CD4-positive, alpha-beta T cell treated with Interleukin-15 for 1 hour (primary cell): ENCODE results near the gene AGBL4.

Source experiments
- DNase-seq: peaks from one replicate; pipeline ENCODE4 v3.0.0-alpha.2; 2020

Gene AGBL4

DNA sequence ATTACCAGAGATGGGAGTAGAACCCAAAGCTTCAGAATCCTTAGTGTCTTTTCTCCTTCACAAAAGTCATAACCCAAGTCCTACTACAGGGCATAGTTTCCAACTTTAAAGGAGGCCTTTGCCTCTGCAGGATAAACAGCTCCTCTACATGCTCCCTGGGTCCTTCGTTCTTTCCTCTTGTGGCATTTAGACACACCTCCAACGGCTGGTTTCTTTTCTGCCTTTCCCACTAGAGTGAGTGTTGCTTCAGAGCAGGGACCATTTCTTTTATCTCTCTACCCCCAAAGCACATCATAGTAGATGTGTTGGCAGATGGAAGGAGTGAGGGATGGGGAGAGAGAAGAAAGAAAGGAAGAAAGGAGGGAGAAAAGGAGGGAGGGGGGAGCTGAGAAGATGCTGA lies 1407.0 kb downstream of the AGBL4 start:
- no peak for DNase-seq

DNA sequence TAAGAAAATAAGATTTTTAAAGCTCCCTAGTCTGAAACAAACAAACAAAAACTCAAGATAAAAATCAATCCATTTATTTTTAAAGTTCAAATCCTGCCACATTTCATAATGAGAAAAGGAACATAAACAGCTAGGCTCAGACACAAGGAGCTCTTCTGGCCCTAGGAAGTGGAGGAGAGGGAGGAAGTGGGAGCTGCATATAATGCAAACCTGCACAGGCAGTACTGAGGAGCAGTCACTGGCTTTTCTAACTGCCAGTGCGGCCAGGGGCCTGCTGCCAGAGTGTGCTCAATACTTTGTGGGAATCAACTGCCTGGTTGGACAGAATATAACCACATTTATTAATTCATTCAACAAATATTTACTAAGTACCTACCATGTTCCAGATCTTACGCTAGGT lies 1411.9 kb downstream of the AGBL4 start:
- DNase-seq = no peak

DNA sequence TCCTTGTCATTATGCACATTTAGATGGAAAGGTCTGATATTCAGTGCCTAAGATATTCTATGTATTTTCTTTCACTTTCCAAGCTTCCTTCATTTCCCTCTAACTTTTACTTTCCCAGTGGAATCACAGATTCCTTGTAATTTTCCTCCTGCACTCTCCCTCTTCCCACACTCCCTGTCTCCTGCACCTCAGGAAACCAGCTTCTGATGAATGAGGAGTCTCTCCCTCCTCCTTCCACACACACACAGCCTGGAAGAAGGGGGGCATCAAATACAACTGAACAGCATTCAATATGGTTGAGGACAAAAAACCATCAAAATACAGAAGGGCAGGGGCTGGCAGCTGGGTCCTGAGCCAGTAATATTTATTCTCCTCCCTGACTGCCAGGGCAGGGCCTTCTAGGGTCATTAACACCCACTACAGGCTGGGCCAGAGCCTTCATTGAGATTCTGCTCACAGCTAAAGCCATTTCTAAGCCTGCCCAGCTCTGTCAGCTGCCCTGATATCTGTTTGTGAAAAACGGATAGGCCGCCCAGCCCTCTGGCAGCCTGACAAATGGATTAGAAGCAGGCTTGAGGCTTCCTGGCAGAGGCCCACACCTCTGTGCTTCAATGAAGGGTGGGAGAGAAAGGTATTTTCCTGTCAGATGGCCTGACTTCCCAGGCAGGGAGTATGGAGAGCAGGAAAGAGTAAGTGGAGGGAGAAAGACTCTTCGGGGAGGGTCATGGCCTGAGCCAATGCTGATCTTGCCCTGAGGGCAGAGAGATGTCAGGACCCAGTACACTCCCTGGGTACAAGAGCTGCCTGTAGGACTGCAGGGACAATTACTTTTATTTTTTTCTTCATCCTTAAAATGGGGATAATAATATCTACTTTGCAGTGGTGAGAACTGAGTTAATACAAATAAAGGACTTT lies 1412.9 kb downstream of the AGBL4 start:
- no peak for DNase-seq

DNA sequence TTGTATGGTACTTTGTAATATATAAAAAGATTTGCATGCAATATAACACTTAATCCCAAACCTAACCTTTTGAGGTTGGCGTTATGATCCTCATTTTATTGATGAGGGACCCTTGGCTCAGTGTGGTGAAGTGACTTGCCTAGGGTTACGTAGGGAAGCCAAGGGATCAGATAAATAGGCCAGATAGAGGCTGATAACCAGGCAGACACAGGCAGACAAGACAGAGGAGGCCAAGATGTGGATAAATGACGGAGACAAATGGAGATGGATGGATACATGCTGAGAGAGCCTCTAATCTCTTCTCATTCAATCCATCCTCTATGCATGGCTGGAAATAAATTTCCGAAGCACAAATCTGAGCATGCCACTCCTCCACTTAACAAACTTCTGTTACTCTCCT lies 1414.9 kb downstream of the AGBL4 start:
- DNase-seq = no peak

DNA sequence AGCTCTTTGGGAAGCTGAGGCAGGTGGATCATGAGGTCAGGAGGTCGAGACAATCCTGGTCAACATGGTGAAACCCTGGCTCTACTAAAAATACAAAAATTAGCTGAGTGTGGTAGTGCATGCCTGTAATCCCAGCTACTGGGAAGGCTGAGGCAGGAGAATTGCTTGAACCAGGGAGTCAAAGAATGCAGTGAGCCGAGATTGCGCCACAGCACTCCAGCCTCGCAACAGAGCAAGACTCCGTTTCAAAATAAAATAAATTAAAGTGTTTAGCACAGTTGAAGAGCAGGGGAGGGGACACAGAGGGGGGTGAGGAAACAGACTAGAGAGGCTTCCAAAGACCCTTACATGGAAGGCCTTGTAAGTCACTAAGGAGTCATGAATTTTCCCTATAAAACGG lies 1420.5 kb downstream of the AGBL4 start:
- DNase-seq = no peak

DNA sequence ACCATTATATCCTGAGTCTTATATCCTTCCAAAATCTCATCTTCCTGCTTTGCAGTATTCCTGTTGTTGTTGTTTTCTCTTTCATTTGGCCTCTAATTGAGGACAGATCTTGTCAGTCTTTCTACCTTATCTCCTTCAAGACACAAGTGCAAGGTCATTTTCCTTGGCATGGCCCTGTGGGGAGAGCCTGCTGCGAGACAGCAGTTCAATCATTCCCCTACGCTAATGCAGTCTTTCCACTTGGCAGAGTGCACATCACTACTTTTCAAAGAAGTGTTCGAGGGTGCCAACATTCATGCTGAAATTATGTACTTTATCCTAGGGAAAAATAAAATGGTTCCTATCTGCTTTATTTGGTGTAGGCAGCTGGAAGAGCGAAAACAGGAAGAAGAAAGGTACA lies 1421.4 kb downstream of the AGBL4 start:
- DNase-seq = no peak

DNA sequence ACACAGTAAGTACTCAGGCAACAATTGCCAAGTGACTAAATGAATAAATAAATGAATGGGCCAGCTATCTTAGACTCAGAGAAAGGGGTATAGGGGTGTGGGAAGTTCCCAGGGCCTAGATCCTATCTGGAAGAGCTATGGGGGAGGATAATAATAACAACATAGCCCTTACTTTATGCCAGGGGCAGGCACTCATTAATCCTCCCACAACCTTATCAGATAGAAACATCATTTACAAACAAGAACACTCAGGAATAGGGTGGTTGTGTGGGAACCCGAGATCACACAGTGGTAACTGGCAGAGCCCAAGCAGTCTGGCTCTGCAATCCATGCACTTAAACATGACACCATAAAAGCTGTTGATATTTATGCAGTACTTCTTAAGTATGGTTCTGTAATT lies 1423.6 kb downstream of the AGBL4 start:
- no peak for DNase-seq

DNA sequence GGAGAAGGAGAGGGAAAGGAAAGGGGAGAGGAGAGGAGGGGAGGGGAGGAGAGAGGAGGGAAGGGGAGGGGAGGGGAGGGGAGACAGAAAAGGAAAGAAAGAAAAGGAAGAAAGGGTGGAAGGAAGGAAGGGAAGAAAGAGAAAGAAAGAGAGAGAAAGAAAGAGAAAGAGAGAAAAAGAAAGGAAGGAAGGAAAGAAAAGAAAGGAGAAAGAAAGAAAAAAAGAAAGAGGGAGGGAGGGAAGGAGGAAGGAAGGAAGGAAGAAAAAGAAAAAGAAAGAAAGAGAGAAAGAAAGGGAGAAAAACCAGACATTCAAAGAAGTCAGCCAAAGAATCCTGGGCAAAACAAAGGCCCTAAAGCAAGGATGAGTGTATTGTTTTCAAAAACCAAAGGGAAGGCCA lies 1426.1 kb downstream of the AGBL4 start:
- DNase-seq = no peak

DNA sequence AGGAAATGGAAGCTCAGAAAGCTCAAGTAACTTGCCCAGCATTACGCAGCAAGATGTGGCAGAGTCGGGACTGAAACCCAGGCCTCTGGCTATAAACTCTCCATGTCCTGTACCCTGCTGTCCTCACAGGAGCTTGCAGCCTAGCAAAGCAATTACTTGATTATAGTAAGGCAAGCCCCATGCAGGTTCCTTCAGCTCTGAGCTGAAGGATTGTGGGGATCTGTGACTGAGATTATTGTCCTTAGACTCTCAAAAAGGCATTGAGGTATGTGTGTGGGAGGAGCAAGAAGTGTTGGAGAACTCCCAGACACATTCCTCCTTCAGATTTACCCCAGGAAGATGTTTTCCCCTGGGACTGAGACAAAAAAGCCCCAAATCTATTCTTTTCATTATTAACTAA lies 1427.7 kb downstream of the AGBL4 start:
- DNase-seq = no peak

DNA sequence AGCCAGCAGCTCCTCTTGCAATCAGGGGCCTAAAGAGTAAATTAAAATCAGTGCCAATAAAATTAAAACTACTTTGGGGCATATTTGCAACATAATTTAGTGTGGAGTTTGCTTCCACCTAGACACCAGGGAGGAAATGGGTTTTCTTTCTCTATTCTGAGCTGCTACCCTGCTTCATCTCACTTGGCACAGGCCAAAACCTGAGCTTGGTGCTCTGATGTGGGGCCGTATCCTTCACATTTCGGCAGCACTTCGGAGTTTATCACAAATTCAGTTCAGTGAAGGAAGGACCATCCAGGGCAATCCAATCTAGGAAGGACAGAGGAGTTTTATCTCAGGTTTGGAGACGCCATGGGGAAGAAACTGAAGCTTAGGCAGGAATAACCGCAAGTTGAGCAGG lies 1428.1 kb downstream of the AGBL4 start:
- no peak for DNase-seq

DNA sequence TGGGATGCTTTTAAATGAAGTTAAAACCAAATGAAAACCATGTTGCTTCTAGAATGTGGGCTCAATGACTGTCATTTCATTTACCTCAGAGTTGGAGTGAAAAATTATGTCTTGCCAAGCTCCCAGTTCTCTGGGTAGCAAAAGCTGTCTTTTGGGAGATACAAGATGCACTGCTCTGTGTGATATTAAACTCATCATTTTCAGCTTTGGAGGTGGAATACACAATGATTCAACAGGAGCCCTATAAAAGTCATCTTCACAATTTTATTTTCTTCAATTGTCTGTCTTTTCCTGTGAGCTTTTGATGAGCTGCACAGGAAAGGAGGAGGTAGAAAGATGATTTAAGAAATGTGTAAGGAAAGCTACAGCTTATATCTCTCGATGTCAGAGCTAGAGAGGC lies 1431.4 kb downstream of the AGBL4 start:
- no peak for DNase-seq

DNA sequence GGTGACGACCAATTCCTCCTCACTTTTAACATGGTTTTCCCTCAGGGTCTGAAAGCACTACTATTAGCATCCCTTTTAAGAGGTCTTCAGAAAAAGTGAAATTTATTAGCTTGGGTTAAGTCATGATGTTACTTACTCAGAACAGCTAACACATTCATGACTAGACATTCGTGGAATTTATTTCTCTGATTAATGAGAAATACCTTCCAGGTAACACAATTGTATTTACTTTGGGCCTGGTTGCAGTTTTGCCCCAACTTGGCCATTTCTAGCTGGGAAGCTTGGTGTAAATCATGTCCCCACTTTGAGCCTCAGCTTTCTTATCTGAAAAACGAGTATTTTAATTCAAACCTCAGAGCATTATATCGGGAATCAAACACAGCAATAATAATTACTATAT lies 1432.6 kb downstream of the AGBL4 start:
- no peak for DNase-seq

DNA sequence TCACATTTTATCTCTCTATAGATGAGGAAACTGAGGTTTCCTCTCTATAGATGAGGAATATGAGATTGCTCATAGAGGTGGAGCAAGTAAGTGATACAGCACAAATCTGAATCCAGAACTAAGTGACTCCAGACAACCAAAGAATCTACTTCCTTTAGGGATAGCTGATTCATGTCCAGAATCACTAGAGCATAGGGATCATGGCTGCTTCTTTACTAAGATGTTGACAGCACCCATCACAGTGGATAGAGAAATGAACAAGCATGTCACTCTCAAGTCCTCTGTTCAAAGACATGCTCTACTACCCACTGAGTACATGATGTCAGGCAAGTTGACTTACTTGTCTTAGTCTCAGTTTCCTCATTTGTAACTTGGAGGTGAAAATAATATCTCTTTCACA lies 1435.7 kb downstream of the AGBL4 start:
- DNase-seq = no peak

DNA sequence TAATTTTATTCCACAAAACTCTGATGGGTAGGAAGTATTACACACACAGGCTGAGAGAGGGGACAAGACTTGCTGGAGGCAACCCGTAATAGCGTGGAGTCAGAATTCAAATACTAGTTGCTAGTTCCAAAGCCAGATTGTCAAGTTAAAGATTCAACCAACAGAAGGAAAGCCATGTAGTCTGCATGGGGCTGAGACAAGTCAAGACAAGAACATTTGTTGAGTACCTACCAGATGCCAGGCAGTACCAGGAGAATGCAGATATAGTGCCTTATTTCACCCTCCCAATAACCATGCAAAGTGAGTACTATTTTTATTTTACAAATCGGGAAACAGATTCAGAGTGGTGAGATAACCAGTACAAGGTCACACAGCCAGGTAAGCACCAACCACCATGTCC lies 1441.3 kb downstream of the AGBL4 start:
- no peak for DNase-seq

DNA sequence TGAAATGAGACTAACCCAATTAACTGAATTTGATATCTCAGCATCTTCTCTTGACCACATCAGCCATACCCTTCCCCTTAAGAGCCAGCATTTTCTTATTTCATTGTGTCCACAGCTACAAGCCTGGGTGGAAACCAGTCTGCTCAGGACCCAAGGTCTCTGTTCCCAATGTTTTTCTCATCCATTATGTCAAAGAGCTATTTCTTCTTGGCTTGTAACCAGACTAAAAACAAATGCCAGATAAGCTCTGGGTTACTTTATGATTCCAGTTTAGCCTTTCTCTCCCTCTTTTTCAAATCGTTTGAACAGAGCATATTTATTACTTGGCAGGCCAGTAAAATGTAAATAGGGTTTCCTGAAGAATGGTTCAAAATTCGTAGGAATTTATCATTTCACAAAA lies 1442.5 kb downstream of the AGBL4 start:
- DNase-seq = no peak

DNA sequence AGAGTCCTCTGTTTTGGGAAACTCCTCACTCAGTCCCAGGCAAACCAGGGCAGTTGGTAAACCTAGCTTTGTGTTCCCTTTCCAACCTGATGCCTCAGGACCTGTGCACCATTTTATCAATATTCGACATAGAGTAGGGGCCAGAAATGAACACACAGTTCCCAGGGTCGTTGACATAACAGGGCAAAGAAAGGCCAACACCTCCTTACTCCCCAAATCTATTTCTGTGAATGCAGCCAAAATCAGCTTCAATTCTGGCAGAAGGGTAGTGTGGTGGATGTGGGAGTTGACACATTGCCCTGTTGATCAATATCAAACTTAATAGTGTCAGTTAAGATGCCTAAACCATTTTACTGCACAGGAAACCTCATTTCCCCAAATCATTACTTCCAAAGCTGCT lies 1447.2 kb downstream of the AGBL4 start:
- DNase-seq = no peak

DNA sequence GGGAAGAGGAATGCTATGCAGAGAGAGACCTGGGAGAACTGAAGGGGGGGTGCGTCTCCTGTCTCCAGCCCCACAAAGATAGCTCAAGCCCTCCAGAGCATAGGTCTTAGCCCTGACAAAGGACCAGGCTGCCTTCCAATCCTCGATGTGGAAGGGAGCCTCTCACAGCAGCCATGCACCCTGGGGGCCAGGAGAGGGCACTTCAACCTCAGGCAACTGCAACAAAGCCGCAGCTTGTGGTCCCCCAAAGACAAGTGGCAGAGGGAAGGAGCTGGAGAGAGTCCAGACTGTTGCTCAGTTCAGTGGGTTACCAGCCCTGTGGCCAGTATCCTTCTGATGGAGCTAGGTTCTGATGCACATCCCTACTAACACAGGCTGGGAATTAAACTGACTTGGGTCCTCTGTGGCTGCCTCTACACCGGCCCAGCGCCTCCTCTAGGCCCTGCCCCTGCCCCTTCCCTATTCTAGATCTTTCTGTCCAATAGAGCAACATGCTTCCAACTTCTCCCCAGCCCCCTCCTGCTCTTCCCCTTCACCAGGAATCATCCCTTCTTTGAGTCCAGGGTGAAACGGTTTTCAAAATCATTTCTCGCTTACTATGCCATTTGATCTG lies 1451.0 kb downstream of the AGBL4 start:
- DNase-seq = no peak

DNA sequence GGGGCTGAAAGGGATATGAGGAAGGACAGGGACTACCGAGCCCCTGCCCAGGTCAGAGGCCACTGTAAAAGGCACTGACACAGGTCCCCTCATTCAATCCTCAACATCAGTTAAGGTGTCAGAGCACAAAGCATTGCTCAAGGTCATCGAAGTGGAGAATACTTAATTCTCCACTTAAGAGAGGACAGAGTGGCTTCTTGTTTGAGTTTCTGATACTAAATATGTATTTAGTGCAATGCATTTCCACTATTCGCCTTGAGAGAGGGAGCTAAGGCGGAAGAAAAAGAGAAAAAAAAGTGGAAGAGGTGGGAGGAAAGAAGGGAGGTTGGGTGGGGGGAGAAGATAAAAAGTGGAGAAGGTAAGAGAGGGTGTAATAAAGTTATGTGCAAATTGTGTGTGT lies 1451.6 kb downstream of the AGBL4 start:
- DNase-seq = no peak

DNA sequence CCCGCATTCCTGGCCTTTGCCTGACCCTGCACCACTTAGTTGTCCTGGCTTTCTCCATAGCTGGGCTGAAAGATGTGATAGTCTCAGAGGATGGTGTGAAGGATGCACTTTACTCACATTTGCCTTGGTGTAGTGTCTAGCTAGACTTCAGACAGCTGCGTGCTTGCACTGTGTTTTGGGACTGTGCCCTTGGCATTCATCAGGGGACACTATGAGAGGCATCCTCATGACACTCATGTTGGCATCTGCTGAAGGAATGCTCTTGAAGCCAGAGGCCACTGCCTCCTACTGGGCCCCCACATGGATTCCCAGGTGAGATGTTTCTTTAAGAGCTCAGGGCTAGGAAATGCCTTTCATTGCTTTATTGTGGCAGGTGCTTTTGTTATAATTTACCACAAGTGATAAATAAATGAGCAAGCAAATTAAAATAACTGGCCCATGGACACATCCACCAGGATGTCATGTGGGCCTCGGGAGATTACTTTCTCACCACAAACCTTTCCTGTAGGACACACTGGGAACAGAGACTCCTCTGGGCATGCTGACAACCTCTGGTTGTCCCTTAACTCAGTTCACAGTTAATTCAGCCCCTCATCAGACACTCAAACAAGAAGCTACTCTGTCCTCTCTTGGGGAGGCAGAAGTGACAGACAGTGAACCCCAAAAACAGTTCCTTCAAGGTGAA lies 1452.3 kb downstream of the AGBL4 start:
- DNase-seq = no peak

DNA sequence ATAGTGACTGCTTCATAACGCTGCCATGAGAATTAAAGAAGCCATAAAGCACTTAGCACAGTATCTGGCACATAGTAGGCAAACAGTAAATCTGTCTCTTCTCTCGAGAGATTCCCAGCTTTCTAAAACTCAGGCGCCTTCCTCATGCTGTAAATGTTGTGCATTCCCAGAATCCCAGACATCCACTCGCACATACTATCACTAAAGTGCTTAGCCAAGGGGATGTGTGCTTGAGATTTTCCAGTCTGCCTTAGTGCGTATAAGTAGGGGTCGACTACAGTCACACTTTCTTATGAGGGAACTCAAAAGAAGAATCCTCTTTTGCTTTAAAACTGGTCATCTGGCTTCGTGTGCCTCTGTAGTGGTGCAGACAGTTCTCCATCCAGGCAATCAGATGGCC lies 1453.2 kb downstream of the AGBL4 start:
- no peak for DNase-seq

DNA sequence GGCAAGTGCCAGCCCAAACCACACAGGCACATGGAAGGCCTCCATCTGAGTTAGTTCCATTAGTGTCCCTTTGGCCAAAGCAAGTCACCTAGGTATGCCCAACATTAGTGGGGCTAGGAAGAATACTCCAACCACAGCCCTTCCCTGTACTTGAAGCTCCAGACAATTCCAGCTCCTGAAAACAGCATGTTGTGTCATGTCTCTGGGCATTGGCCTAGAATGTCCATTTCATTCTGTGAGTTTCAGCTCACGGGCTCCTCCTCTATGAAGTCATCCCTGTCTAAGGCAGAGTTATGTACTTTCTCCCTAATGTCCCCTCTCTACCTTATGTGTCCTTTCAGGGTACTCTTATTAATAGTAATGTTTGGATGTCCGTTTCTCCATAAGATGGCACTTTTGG lies 1455.3 kb downstream of the AGBL4 start:
- no peak for DNase-seq

DNA sequence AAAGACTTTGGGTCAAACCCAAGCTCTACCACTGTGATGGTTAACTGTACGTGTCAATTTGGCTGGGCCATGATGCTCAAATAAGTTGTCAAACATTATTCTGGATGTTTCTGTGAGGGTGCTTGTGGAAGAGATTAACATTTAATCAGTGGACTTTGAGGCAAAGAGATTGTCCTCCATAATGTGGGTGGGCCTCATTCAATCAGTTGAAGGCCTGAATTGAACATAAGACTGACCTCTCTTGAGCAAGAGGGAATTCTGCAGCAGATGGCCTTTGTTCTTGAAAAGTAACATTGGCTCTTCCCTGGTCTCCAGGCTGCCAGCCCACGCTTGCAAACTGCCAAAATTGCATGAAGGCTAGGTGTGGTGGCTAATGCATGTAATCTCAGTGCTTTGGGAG lies 1457.3 kb downstream of the AGBL4 start:
- DNase-seq = no peak

DNA sequence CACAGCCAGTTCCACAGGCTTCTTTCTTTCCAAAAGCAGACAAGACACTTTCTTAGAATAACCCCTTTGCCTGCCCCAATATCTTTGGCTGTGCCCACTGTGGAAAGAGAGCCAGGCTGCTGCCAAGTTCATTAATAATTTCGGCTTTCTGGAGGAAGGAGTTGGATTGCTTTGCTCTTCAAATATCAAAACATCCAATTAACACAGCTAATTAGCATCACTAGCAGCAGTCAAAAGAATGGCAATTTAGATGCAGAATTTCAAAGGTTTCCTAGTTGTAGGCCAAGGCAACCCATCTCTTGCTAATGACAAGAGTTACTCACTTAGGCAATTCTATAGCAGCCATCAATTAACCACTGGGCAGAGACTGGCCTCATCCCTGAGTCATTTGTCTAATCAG lies 1460.7 kb downstream of the AGBL4 start:
- no peak for DNase-seq

DNA sequence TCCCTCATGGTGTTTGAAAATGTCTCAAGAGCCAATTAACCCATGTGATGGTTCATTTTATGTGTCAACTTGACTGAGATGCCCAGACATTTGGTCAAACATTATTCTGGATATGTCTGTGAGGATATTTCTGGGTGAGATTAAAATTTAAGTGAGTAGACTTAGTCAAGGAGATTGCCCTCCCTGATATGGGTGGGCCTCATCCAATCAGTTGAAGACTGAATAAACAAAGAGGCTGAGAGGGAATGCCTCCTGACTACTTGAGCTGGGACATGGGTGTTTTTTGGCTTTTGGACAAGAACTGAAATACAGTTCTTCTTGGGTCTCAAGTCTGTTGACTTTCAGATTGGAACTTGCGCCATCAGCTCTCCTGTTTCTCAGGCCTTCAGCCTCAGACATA lies 1462.3 kb downstream of the AGBL4 start:
- DNase-seq = no peak
